ENCODE data around the gene PRCP.

PRCP gene

DNA sequence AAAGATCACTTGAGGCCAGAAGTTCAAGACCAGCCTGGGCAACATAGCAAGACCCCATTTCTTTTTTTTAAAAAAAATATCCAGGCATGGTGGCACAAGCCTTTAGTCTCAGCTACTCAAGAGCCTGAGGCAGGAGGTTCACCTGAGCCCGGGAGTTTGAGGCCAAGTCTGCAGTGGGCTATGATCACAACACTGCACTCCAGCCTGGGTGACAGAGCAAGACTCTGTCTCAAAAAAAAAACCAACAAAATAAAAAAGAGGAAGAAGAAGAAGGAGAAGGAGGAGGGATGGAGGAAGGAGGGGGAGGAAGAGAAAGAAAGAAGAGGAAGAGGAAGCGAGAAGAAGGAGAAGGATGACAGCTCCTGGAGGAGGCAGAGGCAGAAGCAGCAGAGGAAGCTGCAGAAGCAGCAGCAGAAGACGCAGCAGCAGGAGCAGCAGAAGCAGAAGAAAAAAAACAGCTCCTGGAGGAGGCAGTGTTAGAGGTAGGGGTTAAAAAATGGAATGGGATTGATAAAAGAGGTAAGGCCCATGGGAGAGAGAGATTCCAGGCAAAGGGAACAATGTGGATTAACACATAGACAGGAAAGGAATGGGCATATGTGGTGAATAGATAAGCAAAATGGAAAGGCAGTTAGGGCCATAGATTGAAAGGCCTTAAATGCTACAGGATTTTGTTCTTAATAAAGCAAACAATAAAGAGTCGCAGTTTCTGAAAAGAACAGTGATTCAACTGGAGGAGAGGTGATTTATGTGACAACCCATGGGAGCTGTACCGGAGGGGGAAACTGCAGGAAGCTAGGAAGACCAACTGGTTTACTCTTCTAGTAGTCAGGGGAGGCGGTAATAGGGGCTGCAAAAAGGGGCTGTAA, 10.9 kb downstream of the PRCP start:
- no peak overlapping the region for H3K4me3 ChIP-seq (ENCODE audit: low read length)
- no peak for DNase-seq (ENCODE audit: low read depth)
- TF ChIP-seq, protein P1, sequence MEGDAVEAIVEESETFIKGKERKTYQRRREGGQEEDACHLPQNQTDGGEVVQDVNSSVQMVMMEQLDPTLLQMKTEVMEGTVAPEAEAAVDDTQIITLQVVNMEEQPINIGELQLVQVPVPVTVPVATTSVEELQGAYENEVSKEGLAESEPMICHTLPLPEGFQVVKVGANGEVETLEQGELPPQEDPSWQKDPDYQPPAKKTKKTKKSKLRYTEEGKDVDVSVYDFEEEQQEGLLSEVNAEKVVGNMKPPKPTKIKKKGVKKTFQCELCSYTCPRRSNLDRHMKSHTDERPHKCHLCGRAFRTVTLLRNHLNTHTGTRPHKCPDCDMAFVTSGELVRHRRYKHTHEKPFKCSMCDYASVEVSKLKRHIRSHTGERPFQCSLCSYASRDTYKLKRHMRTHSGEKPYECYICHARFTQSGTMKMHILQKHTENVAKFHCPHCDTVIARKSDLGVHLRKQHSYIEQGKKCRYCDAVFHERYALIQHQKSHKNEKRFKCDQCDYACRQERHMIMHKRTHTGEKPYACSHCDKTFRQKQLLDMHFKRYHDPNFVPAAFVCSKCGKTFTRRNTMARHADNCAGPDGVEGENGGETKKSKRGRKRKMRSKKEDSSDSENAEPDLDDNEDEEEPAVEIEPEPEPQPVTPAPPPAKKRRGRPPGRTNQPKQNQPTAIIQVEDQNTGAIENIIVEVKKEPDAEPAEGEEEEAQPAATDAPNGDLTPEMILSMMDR (conservative IDR thresholded peaks at IDR 0.05; ENCODE audit: low read depth, low read length) = no peak

DNA sequence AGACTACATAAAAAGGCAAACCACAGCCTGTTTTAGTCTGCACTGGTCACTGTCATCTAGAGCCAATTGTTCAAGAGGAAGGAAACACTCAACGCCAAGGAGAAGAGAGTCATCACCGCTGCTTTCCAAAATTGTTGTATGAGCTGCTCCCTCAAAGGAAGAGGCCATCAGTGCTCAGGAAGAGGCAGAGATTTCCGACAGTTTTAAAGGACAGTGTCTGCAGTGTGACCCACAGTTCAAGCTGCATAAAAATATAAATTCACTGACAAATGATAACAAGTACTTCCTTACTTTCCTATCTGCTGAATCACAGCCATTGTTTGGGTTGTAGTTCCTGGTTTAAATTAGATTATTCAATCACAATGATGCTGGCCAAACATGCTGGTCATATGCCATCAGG, 16.4 kb downstream of the PRCP start:
- no peak overlapping the region for H3K4me3 ChIP-seq (ENCODE audit: low read length)
- TF ChIP-seq, protein P1 (conservative IDR thresholded peaks at IDR 0.05; ENCODE audit: low read depth, low read length) = no peak
- no peak for DNase-seq (ENCODE audit: low read depth)

DNA sequence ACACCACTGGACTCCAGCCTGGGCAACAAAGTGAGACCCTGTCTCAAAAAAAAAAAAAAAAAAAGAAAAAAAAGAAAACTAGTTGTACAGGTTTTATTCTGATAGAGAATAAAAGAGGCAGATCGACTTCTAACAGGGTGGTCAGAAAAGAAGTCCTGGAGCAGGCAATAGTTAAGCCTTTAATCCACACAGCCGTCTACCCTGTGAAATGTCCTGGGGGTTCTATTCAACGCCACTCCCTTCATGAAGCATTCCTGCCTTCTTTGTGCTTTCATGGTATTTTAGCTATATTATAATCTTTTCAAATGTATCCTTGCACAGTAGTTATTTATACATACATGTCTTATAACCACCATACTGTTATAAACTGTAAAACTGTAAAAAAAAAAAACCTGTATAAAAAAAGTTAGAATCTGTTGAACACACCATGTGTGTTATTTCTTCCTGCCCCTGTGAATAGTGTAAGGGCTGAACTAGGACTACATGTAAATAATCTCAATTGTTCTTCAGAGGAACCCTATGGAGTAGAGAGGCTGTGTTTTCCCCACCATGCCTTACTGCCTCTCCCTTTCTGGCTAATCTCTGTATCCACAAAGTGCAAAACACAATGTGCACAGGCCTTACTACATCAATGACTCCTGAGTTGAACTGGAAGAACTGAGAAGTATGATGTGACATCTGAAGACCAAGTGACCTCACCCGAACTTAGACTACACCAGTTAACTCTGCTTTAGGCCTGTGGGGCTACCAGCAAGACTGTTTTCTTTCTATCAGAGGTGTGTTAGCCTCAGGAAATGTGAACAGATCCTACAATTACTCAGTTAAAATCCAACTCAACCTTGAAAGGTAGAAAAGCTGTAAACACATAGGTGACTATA, 25.3 kb downstream of the PRCP start:
- H3K4me3 ChIP-seq (ENCODE audit: low read length) = no peak overlapping the region
- DNase-seq (ENCODE audit: low read depth) = peak; percentile 27
- TF ChIP-seq, protein P1 (conservative IDR thresholded peaks at IDR 0.05; ENCODE audit: low read depth, low read length) = no peak

DNA sequence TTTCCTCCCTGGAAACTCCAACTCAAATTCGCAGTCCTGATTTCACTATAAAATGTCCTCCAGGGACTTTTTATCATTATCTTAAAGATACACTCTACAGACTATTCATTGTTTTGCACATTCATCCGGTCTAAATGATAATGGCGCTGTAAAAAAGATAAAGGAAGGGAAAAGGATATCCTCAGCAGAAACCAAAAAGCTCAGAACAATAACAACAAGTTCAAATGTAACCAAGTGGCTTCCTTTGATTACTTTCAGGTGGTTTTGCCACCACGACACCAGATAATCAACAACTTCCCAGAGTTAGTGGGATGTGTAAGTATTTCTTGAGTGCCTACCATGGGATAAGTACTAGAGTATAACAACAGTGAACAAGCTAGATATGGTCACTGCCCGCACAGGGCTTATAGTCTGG, 26.3 kb downstream of the PRCP start:
- no peak overlapping the region for H3K4me3 ChIP-seq (ENCODE audit: low read length)
- no peak for DNase-seq (ENCODE audit: low read depth)
- TF ChIP-seq, protein P1 (conservative IDR thresholded peaks at IDR 0.05; ENCODE audit: low read depth, low read length) = no peak

DNA sequence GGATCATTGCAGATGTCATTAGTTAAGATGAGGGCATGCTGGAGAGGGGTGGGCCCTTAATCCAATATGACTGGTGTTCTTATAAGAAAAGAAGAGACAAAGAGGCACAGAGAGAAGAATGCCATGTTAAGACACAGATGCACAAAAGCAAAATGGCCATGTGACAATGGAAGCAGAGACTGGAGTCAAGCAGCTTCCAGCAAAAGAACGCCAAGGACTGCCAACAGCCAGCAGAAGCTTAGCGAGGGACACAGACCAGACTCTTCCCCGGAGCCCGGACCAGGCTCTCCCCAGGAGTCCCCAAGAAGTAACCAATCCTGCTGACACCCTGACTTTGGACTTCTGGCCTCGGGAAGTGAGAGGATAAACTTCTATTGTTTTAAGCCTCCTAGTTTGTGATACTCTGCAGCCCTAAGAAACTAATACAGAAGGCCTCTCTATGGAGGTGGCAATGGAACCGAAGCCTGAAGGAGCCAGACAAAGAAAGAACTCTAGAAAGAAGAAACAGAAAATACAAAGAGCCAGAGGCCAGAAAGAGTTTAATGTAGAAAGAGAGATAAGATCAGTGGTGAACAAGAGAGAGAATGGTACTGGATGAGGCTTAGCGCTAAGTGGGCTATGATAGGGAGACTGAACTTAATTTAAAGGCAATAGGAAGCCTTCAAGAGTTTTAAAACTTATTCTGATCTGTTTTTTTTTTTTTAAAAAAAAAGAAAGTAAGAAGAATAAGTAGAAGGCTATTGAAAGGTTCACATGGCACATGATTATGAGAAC, 27.7 kb downstream of the PRCP start:
- no peak overlapping the region for H3K4me3 ChIP-seq (ENCODE audit: low read length)
- DNase-seq (ENCODE audit: low read depth) = peak; percentile 2
- TF ChIP-seq, protein P1 (conservative IDR thresholded peaks at IDR 0.05; ENCODE audit: low read depth, low read length) = no peak

DNA sequence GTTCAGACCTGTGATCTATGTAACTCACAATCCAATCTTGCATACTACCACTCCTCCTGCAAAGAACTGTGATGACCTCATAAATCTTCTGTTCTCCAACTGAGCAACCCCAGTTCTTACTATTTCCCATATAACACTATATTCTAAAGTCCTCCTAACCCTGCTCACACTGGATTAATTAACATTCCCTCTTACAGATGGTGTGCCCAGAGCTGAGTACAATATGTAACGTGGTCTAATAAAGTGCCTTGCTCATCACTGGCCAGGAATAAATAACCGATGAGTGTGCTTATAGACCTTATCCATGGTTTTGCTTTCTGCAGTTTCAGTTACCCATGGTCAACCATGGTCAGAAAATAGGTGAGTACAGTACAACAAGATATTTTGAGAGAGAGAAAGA, 28.6 kb downstream of the PRCP start:
- TF ChIP-seq, protein P1 (conservative IDR thresholded peaks at IDR 0.05; ENCODE audit: low read depth, low read length) = no peak
- no peak overlapping the region for H3K4me3 ChIP-seq (ENCODE audit: low read length)
- DNase-seq (ENCODE audit: low read depth) = no peak
